ENCODE results near the gene KDM5C.
"Not testable (repeated sequence)": the region's sequence is repeated elsewhere in the genome, so short reads cannot be mapped to it uniquely, and the experiment has no call there.

Gene KDM5C

DNA sequence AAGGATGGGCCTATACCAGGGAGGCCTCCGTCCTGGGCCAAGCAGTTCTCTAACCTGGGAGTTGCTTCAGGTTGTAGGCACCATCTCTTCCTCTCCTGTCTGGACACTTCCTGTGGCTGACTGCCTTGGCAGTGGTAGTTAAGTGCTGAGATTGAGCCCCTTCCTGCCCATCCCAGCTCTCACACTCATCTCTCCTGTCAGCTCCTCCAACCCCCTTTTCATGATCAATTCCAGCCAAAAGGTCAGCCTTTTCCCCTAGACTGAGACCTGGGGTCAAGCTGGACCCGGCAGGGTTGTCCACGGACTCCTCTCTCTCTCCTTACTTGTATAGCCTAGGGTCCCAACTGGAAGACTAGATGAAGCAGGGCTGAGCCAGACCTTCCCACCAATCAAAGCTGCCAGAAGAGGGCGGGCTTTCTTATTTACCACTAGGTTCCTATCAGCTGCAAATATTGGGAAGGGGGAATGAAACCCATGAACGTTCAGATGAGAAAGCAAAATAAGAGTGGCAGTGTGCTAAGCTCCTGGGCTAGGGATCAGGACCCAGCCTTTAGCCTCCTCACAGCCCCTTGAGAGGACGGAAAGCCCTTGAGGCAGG, 34.5 kb downstream of the KDM5C start:
- DNase-seq (ENCODE audit: low spot score), result no peak

DNA sequence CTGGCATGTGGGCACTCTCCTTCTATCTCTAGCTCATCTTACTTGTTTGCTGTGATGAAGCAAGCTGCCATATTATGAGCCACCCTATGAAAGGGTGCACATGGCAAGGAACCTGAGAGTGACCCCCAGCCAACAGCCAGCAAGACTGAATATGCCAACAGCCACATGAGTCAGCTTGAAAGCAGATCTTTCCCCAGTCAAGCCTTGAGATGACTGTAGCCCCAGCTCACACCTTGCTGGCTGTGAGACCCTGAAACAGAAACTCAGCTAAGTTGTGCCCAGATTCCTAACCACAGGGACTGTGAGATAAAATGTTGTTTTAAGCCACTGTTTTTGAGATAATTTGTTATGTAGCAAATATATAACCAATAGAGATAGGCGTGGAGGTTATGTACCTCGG, 36.2 kb downstream of the KDM5C start:
- DNase-seq (ENCODE audit: low spot score), result no peak

DNA sequence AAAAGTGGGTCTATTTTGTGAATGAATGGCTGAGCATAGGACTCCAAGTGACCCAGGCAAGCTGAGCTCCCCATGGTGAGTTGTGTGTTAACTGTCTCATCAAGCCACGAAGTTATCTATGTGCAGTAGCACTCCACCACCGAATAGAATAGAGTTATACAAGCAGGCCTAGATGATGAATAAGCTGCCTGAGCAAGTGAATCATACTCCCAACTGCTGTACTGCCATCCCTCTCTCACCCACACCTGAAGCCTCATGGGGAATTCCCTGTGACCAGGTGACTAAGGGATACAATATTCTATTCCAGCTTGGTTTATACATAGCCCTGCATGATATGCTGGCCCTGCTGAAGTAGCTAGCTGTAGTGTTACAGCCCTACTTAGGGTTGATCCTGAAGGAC, 38.7 kb downstream of the KDM5C start:
- no peak for DNase-seq (ENCODE audit: low spot score)

DNA sequence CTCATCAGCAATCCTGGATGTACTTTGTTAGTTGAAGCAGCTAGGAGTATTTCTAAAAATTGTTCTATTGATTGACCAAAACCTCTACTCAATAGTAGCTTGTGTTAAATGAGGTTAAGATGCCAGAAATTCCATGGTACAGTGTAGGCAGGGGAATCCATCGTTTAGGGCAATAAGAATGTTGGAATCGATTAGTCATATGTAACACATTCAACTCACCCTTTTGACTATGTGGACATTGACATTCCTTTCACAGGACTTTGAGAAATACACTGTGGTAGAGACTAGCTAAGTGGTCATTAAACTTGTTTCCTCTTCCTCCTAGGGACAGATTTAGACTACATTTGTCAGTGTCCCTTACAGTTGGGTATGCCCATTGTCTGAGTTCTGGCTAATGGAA, 40.2 kb downstream of the KDM5C start:
- no peak for DNase-seq (ENCODE audit: low spot score)

DNA sequence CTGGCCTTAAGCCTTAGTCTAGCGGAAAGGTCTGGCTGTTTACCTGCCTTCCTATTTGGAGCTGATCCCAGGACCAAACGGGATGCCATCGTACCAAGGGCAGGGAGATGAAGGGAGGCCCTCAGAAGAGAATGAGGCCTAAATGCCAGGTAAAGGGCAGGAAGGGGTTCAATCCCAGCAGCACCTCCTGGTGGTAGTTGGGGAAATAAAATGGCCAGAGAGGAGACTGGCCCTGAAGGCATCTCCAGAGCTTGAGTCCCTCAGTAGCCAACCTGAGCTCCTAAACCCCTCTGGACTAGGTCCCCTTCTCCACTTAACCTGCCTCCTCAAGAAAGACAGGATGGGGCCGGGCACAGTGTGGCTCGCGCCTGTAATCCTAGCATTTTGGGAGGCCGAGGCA, 53.7 kb downstream of the KDM5C start:
- no peak for DNase-seq (ENCODE audit: low spot score)

DNA sequence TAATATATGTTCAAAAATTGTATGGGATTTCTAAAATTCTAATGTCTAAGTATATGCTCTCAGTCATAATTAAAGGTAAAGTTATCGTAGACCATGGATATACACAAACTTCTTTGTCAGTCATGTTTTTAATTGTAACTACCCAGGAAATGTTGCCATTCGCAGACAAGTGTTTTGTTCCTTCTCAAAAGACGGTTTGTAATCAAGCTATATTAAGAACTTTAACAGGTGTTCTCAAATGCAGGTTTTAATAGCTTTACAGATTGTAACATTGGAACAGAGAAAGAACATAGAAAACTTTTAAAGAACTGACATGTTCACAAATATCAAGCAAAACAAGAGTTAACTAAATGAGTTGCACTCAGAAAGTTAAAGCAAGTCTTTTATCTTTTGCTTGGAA, 58.9 kb downstream of the KDM5C start:
- DNase-seq (ENCODE audit: low spot score), result no peak

DNA sequence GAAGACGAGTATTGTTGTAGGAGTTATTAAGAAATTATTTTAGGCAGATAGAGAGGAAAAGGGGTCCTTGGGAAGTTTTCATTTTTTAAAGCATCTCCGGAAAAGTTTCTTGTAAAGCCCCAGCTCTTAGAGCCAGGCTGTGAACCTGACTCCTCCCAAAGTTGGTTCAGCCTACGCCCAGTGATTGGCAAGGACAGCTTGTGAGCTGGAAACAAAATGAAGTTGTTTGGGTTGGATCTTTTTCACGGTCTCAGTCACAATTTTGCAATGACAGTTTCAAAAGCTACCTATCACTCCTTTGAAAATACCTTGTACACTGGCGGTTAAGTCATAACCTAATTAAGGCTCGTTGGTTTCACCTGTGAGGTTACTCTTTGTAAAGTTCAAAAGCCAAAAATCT, 60.4 kb downstream of the KDM5C start:
- not testable (repeated sequence) for DNase-seq (ENCODE audit: low spot score)

DNA sequence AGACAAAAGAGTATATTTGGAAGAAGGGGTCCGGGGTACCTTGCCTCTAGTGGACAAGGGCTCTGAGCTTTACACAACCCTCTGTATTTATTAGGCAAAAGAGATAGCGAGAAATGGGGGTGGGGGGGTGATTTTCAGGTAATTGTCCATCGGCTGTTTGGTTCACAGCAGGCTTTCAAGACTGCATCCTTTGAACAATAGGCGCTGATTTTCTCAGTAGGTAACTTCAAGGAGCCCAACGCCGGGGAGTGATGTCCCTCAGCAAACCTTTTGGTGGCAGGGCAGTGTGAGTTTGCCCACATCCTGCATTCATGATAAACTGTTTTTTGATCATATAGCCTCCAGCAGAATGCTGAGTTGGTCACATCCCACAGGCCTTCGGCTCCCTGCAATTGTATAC, 61.6 kb downstream of the KDM5C start:
- no peak for DNase-seq (ENCODE audit: low spot score)

DNA sequence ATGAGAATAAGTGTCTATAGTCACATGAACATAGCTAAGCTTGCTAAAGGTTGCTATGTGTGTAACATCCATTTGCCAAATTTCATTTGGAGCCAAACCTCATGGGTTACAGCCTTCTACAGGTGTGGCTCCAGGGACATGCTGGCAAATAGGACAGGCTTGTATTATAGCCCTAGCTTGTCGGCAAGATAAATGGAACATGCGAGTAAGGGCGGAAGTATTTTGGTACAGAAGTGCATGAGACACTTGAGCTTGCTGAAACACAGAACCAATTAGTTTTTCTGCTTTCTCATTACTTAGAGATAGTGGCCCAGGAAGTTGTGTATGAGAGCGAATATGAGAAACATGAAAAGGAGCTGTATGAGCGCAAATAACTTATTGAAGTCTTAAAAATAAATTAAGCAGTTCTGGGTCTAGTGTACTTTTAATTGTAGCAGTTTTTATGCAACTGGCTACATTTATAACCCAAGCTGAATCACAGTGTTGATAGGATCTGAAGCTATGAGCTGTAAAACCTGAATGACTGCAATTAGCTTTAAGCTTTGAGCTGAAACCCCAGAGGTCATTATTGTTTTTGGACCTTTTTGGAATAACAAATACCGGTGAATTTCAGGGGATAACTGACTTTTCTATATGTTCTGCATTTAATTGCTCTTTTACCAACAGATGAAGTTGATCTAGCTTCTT, 64.6 kb downstream of the KDM5C start:
- no peak for DNase-seq (ENCODE audit: low spot score)

DNA sequence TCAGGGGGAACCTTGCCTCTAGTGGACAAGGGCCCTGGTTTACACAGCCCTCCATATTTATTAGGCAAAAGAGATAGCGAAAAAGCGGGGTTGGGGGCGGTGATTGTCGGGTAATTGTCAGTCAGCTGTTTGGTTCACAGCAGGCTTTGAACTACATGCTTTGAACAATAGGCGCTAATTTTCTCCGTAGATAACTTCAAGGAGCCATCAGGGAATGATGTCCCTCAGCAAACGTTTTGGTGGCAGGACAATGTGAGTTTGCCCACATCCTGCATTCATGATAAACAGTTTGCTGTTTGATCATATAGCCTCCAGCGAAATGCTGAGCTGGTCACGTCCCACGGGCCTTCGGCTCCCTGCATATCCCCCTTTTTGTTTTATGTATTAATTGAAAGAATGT, 65.8 kb downstream of the KDM5C start:
- DNase-seq (ENCODE audit: low spot score), result no peak

DNA sequence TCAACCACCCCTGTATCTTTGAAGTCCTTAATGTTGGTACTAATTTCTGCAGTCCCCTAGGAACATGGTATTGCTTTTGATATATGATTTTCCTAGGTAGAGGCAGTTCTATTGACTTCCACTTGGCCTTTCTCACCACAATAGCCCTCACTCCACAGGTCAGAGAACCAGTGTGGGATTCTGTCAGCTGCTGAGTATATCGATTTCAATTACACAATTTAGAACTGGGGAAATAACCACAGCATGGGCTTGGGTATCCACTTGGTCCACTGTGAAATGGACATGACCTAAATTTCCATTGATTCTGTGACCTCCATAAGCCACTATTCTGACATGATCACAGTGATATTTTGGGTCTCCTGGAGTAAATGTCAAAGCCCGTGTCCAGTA, 68.8 kb downstream of the KDM5C start:
- DNase-seq (ENCODE audit: low spot score), result no peak

DNA sequence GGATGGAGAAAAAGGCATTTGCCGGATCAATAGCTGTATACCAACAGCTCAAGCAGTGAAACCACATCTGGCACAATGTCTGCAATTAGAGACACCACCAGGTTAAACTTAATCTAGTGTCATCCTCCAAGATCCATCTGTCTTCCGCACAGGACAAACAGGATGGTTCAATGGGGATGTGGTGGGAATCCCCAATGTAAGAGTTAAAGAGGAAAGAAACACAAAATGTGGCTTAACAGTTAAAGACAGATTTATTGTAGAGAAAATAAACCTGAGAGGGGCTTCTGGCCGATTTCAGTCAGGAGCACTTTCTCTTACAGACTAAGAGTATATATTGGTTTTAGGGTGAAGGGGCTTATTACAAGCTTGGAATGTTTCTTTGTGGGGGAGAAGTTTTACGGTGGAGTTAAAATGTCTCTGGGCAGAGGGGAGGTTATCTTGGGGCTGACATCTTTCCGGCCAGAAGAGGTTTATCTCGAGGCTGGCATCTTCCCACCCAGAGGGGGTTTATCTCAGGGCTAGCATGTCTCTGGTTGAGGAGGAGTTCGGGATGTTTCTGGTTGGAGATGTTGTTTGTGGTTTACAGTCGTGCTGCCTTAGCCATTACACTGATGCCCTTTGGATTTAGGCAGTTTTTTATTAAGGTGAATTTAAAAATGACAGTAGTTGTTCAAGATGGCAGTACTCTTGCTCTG, 69.3 kb downstream of the KDM5C start:
- DNase-seq (ENCODE audit: low spot score), result no peak

DNA sequence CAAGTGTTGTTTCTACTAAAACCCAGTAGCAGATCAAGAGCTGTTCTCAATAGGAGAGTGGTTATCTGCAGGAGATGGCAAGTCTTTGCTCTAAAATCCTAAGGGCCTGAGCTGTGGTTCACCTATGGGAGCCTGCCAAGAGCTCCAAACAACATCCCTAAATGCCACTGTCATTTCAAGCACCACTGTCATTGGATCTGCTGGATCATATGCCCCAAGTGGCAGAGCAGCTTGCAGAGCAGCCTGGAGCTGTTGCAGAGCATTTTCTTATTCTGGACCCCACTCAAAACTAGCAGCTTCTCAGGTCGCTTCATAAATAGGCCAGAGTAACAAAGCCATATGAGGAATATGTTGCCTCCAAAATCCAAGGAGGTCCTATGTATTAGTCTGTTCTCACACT, 71.4 kb downstream of the KDM5C start:
- no peak for DNase-seq (ENCODE audit: low spot score)
